ENCODE measurements around the gene ASXL1.

- TF ChIP-seq CTCF (IDR thresholded peaks at IDR 0.05) (no peak), POLR2A (IDR thresholded peaks at IDR 0.05) (no peak)
These were observed 124.0 kb downstream of the ASXL1 start for GRCh38 chr20:32482143-32482441.
